ENCODE measurements around the gene CATSPER2. TPM values are rescaled to one million over a fixed set of nuclear protein-coding genes. Genes with fewer than 3 reads are reported as not detected.
"Not testable (repeated sequence)": the region's sequence is repeated elsewhere in the genome, so short reads cannot be mapped to it uniquely, and the experiment has no call there.

Gene CATSPER2
- polyA plus RNA-seq, 2 of the 4 experiments (the other 2 are of a cell fraction), result 1.2 to 2.0 TPM

DNA sequence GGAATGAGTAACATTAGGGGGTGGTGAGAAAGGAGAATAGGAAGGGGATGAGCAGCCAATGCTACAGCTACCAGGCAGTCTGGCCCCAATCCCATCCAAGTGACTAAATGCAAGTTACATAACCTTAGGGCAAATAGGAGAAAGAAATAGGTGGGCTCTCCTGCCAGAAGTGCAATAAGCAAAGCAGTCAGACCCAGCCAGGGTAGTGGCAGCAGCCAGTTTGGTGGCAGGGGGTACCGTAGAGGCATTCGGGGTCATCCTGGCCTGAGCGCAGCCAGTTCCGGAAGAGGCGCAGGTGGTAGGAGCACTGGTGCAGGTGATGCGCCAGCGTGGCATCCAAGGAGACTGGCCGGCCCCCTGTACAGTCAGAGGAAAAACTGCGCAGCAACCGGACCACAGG, 11.1 kb upstream of the CATSPER2 start:
- H3K9me3 ChIP-seq; DNase-seq (ENCODE audit: low read depth in 1 of 2, low spot score in 1 of 2); H3K4me2 ChIP-seq; CTCF ChIA-PET; H3K4me3 ChIP-seq; H3K4me1 ChIP-seq; POLR2A ChIA-PET; H3K27ac ChIP-seq; FAIRE-seq; ATAC-seq: not testable (repeated sequence)
- WGBS (ENCODE audit: missing lambda C conversion rate), result no CpG with 5 or more reads among the region's 10 CpGs

DNA sequence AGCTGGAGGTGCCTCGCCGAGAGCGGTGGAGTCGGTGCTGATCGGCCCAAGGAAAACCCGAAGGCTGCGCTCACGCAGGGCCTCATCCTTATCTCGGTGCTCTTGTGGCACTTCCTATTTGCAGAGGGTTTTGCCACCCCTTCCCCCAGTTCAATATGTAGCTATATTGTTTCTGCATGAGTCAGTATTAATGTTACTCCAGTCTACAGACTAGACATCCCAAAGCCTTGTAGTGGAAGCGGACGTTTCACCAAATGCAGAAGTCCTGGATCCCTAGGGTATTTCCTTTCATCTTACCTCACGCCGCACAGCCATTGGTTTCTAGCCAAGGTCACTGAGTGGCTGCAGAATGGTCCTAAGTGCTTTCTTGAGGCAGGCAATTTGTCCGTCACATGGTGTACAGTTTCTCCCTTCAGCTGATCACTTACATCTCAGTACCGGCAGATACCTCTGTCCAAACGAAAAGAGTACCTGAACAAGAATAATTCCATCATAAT, 834 bp upstream of the CATSPER2 start:
- H3K4me2 ChIP-seq; H3K27ac ChIP-seq; DNase-seq (ENCODE audit: low read depth in 1 of 2, low spot score in 1 of 2); H3K9me3 ChIP-seq; CTCF ChIA-PET; POLR2A ChIA-PET; H3K4me1 ChIP-seq; FAIRE-seq; H3K4me3 ChIP-seq: not testable (repeated sequence)
- peak in 1 of 2 experiments; percentile 59; a peak in 2 of 6 replicates for ATAC-seq
- 99% methylated on average over 13 of the region's 16 CpGs for WGBS (ENCODE audit: missing lambda C conversion rate)

DNA sequence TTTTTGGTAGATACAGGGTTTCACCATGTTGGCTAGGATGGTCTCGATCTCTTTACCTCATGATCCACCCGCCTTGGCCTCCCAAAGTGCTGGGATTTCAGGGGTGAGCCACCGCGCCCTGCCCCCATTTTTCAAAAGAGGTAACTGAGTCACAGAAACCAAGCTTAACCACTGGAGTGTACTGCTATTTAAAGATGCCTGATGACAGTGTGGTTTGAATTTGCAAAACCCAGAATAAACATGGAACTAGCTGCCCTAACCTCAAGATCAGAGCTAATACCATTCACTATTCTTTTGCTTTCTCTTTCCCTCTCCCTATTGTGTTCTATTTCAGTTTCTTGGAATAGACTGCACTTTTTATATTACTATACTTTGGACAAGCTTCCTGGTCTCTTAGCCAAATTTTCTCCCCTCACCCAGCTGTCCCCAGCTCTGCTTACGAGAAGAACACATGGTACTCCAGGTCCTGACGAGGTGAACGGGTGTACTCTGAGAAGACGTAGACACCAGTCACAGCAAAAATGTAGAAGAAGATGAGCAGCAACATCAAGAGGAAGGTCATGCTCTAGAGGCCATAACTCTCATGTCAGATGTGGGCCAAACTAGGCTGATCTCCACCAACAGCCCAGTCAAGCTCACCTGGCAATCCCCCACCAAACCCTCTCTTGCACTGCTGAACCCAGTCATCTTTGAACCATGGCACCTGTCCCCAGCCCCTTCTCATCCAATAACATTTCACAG, 10.0 kb downstream of the CATSPER2 start:
- H3K27ac ChIP-seq; H3K4me1 ChIP-seq; H3K4me3 ChIP-seq; POLR2A ChIA-PET; CTCF ChIA-PET; ATAC-seq; FAIRE-seq; DNase-seq (ENCODE audit: low read depth in 1 of 2, low spot score in 1 of 2); H3K4me2 ChIP-seq; H3K9me3 ChIP-seq: not testable (repeated sequence)
- WGBS (ENCODE audit: missing lambda C conversion rate), result 94% methylated on average over 8 of the region's 8 CpGs

DNA sequence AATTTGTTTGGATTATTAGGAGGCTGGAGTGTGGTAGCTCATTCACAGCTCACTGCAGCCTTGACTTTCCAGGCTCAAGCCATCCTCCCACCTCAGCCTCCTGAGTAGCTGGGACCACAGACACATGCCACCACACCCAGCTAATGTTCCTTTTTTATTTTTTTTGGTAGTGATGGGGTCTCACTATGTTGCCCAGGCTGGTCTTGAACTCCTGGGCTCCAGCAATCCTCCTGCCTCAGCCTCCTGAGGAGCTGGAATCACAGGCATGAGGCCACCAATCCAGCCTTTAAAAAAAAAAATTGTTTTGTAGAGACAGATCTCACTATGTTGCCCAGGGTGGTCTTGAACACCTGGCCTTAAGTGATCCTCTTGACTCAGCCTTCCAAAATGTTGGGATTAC, 21.7 kb downstream of the CATSPER2 start:
- H3K9me3 ChIP-seq; FAIRE-seq; CTCF ChIA-PET; H3K4me3 ChIP-seq; ATAC-seq; H3K4me2 ChIP-seq; H3K27ac ChIP-seq; POLR2A ChIA-PET; DNase-seq (ENCODE audit: low read depth in 1 of 2, low spot score in 1 of 2); H3K4me1 ChIP-seq: not testable (repeated sequence)

DNA sequence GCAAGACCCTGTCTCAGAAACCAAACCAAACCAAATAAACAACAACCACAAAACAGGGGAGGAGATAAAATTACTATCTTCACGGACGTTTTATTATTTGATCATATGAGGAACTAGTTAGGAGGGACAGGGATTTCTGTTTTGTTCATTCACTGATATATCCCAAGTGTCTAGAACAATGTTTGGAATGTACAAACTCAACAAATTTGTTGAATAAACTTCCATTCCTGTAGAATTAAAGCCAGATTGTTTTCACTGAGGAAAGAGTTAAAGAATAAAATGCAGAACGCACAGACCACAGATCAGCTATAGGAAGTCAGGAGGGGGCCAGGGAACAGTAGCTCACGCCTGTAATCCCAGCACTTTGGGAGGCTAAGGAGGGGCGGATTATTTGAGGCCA, 23.5 kb downstream of the CATSPER2 start:
- Histone ChIP-seq H3K4me3 (no peak overlapping the region), H3K27ac (no peak overlapping the region), H3K9me3 (no peaks in the 10 kb centered on the region), H3K4me1 (no peaks in the 10 kb centered on the region), H3K4me2 (no peak overlapping the region)
- CTCF ChIA-PET, result no interaction called here
- POLR2A ChIA-PET, result no interaction called here
- FAIRE-seq (no peak), ATAC-seq (no peak), DNase-seq (ENCODE audit: low read depth in 1 of 2, low spot score in 1 of 2) (no peak)
- TF ChIP-seq RNF2 (IDR thresholded peaks at IDR 0.05; ENCODE audit: borderline replicate concordance, low read depth) (no peak), CBX2 (IDR thresholded peaks at IDR 0.05; ENCODE audit: borderline replicate concordance, low read depth) (no peak), SMC3 (IDR thresholded peaks at IDR 0.05) (no peak), POLR2AphosphoS2 (conservative IDR thresholded peaks at IDR 0.05; ENCODE audit: low read length) (no peak)
- 46% methylated on average over 5 of the region's 5 CpGs for WGBS (ENCODE audit: missing lambda C conversion rate)

DNA sequence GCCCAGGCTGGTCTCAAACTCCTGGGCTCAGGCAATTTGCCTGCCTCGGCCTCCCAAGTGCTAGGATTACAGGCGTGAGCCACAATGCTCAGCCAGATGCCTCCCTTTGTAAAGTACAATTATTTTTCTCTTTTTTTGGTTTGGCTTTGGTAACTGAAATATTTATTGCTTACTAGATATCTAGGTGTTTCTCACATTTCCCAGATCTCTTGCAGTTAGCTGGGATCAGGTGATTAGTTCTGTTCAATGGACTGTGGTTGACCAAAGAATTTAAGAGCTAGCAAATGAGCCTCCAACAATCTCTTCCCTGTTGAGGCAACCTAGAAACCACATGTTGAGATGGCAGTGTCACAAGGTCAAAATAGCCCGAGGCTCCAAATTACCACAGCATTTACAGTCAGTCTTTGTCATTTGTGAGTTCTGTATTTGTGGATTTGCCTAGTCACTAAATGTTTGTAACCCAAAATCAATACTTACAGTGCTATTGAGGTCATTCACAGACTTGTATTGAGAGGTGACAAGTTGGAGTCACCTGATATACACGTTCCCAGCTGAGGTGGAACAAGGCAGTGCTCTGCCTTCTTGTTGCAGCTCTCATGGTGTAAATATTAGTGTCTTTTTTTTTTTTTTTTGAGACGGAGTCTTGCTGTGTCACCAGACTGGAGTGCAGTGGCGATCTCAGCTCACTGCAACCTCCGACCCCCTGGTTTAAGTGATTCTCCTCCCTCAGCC, 26.4 kb downstream of the CATSPER2 start:
- H3K9me3 ChIP-seq; H3K27ac ChIP-seq; POLR2A ChIA-PET; CTCF ChIA-PET; H3K4me2 ChIP-seq; DNase-seq (ENCODE audit: low read depth in 1 of 2, low spot score in 1 of 2); ATAC-seq; H3K4me1 ChIP-seq; FAIRE-seq; H3K4me3 ChIP-seq: not testable (repeated sequence)
- WGBS (ENCODE audit: missing lambda C conversion rate), result 75% methylated on average over 6 of the region's 7 CpGs

DNA sequence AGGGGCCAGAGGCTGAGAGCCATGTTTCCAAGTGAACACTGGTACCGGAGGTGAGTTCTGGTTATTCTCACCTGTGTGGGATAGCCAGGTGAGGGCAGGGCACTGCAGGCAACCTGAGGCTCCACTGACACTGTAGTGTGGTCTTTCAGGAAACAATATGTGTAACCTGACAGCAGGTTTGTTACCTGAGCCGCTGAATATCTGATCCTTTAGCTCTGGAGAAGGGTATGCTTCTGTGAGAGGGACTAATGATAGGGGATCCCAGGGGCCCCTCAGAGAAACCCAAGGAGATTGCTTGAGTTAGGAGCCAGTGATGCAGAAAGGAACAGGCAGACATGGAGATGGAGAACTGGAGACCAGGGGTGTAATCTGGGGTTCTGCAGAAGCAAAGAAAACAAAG, 29.9 kb downstream of the CATSPER2 start, which contains the start of gene STRC:
TSS of gene STRC (minus strand) at position 101 of the 400 bp plus-strand sequence. CDS start at position 23, 78 bp downstream.
- WGBS (ENCODE audit: missing lambda C conversion rate), result no CpG with 5 or more reads among the region's 2 CpGs
- H3K4me3 ChIP-seq; H3K27ac ChIP-seq; ATAC-seq; FAIRE-seq; CTCF ChIA-PET; H3K4me2 ChIP-seq; DNase-seq (ENCODE audit: low read depth in 1 of 2, low spot score in 1 of 2); H3K9me3 ChIP-seq; POLR2A ChIA-PET; H3K4me1 ChIP-seq: not testable (repeated sequence)

DNA sequence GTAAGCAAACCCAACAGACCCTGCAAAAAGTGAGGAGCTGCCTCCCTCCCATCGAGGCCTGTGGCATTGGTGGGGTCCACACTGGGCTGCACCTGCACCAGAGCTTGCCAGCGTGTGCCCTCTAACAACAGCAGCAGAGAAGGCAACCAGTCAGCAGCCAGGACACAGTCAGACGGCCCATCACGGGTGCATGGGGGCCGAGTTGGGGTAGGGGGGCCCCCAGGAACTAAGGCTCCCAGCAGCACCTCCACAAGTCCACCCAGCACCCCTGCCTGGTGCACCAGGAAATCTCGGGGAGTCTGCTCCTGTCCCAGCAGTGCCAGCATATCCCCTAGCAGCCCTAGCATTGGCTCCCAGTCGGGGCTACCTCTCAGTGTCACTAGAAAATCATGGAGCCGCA, 30.9 kb downstream of the CATSPER2 start:
- H3K9me3 ChIP-seq; POLR2A ChIA-PET; H3K4me2 ChIP-seq; H3K4me3 ChIP-seq; H3K4me1 ChIP-seq; CTCF ChIA-PET; FAIRE-seq; DNase-seq (ENCODE audit: low read depth in 1 of 2, low spot score in 1 of 2); ATAC-seq; H3K27ac ChIP-seq: not testable (repeated sequence)
- WGBS (ENCODE audit: missing lambda C conversion rate), result no CpG with 5 or more reads among the region's 8 CpGs

DNA sequence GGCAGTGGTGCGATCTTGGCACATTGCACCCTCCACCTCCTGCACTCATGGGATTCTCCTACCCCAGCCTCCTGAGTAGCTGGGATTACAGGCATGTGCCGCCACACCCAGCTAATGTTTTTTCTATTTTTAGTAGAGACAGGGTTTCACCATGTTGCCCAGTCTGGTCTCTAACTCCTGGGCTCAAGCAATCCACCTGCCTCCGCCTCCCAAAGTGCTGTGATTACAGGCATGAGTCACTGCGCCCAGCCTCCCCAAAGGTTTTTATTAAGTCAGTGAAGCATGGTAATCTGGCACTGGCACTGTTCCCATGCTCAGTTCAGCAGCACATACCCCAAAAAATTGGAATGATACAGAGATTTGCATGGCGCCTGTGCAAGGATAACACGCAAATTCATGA, 46.4 kb downstream of the CATSPER2 start:
- 18% methylated on average over 6 of the region's 6 CpGs for WGBS (ENCODE audit: missing lambda C conversion rate)
- FAIRE-seq, H3K4me3 ChIP-seq, CTCF ChIA-PET, H3K9me3 ChIP-seq, H3K4me1 ChIP-seq, POLR2A ChIA-PET, ATAC-seq, H3K27ac ChIP-seq: not testable (repeated sequence)
- H3K4me2 ChIP-seq, result peak overlapping the region; percentile 19; the same call in 1 of the 3 replicates
- DNase-seq (ENCODE audit: low read depth in 1 of 2, low spot score in 1 of 2), result peak in 1 of 2 experiments; percentile 2

DNA sequence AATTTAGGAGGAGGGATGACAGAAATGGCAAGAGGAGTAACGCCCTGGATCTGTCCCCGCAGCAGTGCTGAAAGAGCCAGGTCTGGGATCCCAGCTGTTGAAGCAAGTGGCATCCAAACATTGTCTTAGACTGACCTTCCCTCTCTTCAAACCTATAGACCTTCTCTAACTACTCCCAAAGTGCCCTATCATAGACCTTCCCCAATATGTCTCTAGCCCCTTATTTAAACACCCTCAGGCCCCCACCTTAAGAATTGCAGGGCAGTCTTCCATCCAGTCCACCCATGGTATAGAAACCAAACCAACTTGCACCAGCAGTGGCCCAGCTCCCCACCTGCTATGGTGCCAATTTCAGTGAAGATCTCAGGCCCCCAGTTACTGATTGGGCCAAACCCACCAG, 48.4 kb downstream of the CATSPER2 start:
- DNase-seq (ENCODE audit: low read depth in 1 of 2, low spot score in 1 of 2); ATAC-seq; POLR2A ChIA-PET; H3K9me3 ChIP-seq; FAIRE-seq; H3K4me1 ChIP-seq; H3K4me3 ChIP-seq; H3K27ac ChIP-seq; H3K4me2 ChIP-seq; CTCF ChIA-PET: not testable (repeated sequence)
- WGBS (ENCODE audit: missing lambda C conversion rate), result no CpG with 5 or more reads among the region's 2 CpGs

DNA sequence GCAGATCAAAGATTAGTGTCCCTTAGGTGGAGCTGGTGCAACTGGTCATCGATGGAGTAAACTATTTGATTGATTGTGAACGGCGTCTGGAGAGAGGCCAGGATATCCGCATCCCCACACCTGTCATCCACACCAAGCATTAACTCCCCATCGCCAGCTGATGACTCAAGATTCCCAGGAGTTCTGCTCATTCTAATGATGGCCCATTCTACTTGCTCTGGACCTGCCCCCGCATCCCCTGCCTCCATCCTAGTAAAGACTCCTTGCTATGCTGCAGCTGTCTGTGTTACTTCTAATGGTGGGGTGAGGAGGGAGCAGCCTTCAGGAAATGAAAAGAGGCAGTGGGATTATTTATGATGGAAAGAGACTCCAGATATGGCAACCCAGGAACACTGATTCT, 49.5 kb downstream of the CATSPER2 start:
- ATAC-seq; H3K27ac ChIP-seq; H3K4me1 ChIP-seq; CTCF ChIA-PET; H3K4me2 ChIP-seq; FAIRE-seq; H3K4me3 ChIP-seq; POLR2A ChIA-PET; H3K9me3 ChIP-seq; DNase-seq (ENCODE audit: low read depth in 1 of 2, low spot score in 1 of 2): not testable (repeated sequence)
- WGBS (ENCODE audit: missing lambda C conversion rate), result 72% methylated on average over 6 of the region's 6 CpGs

Measured in A549 (cell line).